HEK293 (cell line): ENCODE data around the gene TCF7.

Source experiments
- CTCF ChIA-PET: fragments of 350-600 bp; formaldehyde crosslinking; extraction: SDS; loops from one replicate; lab custom pipeline; 2021; ENCODE audit warnings: antibody characterized with exemption; lab: Yijun Ruan, JAX
- POLR2A ChIA-PET: fragments of 300-600 bp; formaldehyde crosslinking; extraction: SDS; loops from one replicate; lab custom pipeline; 2020; ENCODE audit warnings: antibody characterized with exemption, inconsistent platforms; lab: Yijun Ruan, JAX
- H3K27ac ChIP-seq: fragments of 200-500 bp; sonication (Bioruptor generic); 2 replicates; pipeline ENCODE4 v1.5.1; 2014; ENCODE audit warnings: low read depth, low read length, control low read depth, inconsistent platforms; ENCODE audit errors: extremely low read depth
- H3K36me3 ChIP-seq, 2 experiments: fragments of 200-500 bp in 1 of 2; sonication (Bioruptor generic) in 1 of 2; 1 replicate in 1 of 2; 2 replicates in 1 of 2; pipeline ENCODE4 v1.5.1; 2014 to 2017; ENCODE audit warnings: inconsistent platforms in 2 of 2, low read length in 2 of 2; ENCODE audit not compliant: control insufficient read depth in 2 of 2, insufficient read depth in 1 of 2
- H3K4me1 ChIP-seq: fragments of 200-500 bp; sonication (Bioruptor generic); 2 replicates; pipeline ENCODE4 v1.5.1; 2014; ENCODE audit warnings: mild to moderate bottlenecking, low read length, inconsistent platforms; ENCODE audit not compliant: control insufficient read depth, insufficient read depth
- H3K4me3 ChIP-seq: 2 replicates; pipeline ENCODE4 v1.5.1; 2011; ENCODE audit warnings: low read depth, mild to moderate bottlenecking, control low read depth, low read length, moderate library complexity
- H3K9me3 ChIP-seq: fragments of 200-500 bp; sonication (Bioruptor generic); 2 replicates; pipeline ENCODE4 v1.5.1; 2014; ENCODE audit warnings: low read depth, low read length, inconsistent platforms; ENCODE audit not compliant: control insufficient read depth, insufficient read depth
- ATF2 ChIP-seq: fragments of 450-650 bp; formaldehyde crosslinking; IDR thresholded peaks from 2 replicates; pipeline ENCODE4 v1.5.1; 2016; ENCODE audit warnings: missing biosample characterization, missing genetic modification characterization, low read depth
- GLI2 ChIP-seq: fragments of 450-650 bp; formaldehyde crosslinking; IDR thresholded peaks from 2 replicates; pipeline ENCODE4; 2017; ENCODE audit warnings: missing biosample characterization, missing genetic modification characterization, low read depth, borderline replicate concordance
- HOXD13 ChIP-seq: sonication (generic); formaldehyde crosslinking; IDR thresholded peaks from 2 replicates; pipeline ENCODE4 v1.8.0; 2022; ENCODE audit warnings: missing genetic modification reagents, borderline replicate concordance
- IKZF3 ChIP-seq: fragments of 450-650 bp; IDR thresholded peaks from 2 replicates; pipeline ENCODE4 v1.5.0; 2018; ENCODE audit warnings: missing biosample characterization, mild to moderate bottlenecking, missing genetic modification characterization, moderate library complexity
- ZNF280C ChIP-seq: fragments of 450-650 bp; formaldehyde crosslinking; IDR thresholded peaks from 2 replicates; pipeline ENCODE4 v1.5.1; 2016; ENCODE audit warnings: missing biosample characterization, missing genetic modification characterization
- ZNF449 ChIP-seq: fragments of 450-650 bp; formaldehyde crosslinking; IDR thresholded peaks from 2 replicates; pipeline ENCODE4 v1.5.1; 2017; ENCODE audit warnings: missing biosample characterization, mild to moderate bottlenecking, missing genetic modification characterization, moderate library complexity
- ZNF529 ChIP-seq: fragments of 450-650 bp; formaldehyde crosslinking; IDR thresholded peaks from 2 replicates; pipeline ENCODE4 v1.5.1; 2017; ENCODE audit warnings: missing genetic modification characterization, missing biosample characterization; ENCODE audit not compliant: insufficient replicate concordance
- ZNF654 ChIP-seq: fragments of 450-650 bp; formaldehyde crosslinking; IDR thresholded peaks from 2 replicates; pipeline ENCODE4 v1.5.1; 2016; ENCODE audit warnings: low read depth, missing biosample characterization, missing genetic modification characterization
- ZNF658 ChIP-seq: fragments of 450-650 bp; formaldehyde crosslinking; IDR thresholded peaks from 2 replicates; pipeline ENCODE4; 2016; ENCODE audit warnings: missing biosample characterization, missing genetic modification characterization
- ZNF776 ChIP-seq: fragments of 450-650 bp; formaldehyde crosslinking; IDR thresholded peaks from 2 replicates; pipeline ENCODE4 v1.5.0; 2017; ENCODE audit warnings: missing biosample characterization, missing genetic modification characterization, borderline replicate concordance
- ZNF792 ChIP-seq: fragments of 450-650 bp; formaldehyde crosslinking; IDR thresholded peaks from 2 replicates; pipeline ENCODE4 v1.5.1; 2016; ENCODE audit warnings: missing biosample characterization, missing genetic modification characterization
- ZNF830 ChIP-seq: fragments of 450-650 bp; IDR thresholded peaks from 2 replicates; pipeline ENCODE4 v1.5.0; 2018; ENCODE audit warnings: missing biosample characterization, missing genetic modification characterization, low read depth, mild to moderate bottlenecking, moderate library complexity
- TF ChIP-seq, protein P1 (sequence below): fragments of 450-650 bp; formaldehyde crosslinking; IDR thresholded peaks from 2 replicates; pipeline ENCODE4 v1.5.1; 2016; ENCODE audit warnings: missing biosample characterization, missing genetic modification characterization
- TF ChIP-seq, protein P2 (sequence below): fragments of 450-650 bp; formaldehyde crosslinking; IDR thresholded peaks from 2 replicates; pipeline ENCODE4 v1.5.1; 2016; ENCODE audit warnings: missing biosample characterization, missing genetic modification characterization

Gene TCF7

GRCh38 chr5:134184155-134185135, 70.0 kb downstream of the TCF7 start (continued):
- TF ChIP-seq, protein P1, sequence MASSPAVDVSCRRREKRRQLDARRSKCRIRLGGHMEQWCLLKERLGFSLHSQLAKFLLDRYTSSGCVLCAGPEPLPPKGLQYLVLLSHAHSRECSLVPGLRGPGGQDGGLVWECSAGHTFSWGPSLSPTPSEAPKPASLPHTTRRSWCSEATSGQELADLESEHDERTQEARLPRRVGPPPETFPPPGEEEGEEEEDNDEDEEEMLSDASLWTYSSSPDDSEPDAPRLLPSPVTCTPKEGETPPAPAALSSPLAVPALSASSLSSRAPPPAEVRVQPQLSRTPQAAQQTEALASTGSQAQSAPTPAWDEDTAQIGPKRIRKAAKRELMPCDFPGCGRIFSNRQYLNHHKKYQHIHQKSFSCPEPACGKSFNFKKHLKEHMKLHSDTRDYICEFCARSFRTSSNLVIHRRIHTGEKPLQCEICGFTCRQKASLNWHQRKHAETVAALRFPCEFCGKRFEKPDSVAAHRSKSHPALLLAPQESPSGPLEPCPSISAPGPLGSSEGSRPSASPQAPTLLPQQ (tag by site-specific recombination), result 0 out of 2 replicates have a peak, but pooled peaks have one; percentile 13
- no peak for TF ChIP-seq ZNF792 (tag by site-specific recombination)
- no peak for TF ChIP-seq ZNF529 (tag by site-specific recombination)
- TF ChIP-seq ZNF654 (tag by site-specific recombination), result peak; percentile 85
- no peak for TF ChIP-seq GLI2 (tag by site-specific recombination)
- no peak for TF ChIP-seq ZNF280C
- TF ChIP-seq ZNF830, result no peak
- TF ChIP-seq, protein P2, sequence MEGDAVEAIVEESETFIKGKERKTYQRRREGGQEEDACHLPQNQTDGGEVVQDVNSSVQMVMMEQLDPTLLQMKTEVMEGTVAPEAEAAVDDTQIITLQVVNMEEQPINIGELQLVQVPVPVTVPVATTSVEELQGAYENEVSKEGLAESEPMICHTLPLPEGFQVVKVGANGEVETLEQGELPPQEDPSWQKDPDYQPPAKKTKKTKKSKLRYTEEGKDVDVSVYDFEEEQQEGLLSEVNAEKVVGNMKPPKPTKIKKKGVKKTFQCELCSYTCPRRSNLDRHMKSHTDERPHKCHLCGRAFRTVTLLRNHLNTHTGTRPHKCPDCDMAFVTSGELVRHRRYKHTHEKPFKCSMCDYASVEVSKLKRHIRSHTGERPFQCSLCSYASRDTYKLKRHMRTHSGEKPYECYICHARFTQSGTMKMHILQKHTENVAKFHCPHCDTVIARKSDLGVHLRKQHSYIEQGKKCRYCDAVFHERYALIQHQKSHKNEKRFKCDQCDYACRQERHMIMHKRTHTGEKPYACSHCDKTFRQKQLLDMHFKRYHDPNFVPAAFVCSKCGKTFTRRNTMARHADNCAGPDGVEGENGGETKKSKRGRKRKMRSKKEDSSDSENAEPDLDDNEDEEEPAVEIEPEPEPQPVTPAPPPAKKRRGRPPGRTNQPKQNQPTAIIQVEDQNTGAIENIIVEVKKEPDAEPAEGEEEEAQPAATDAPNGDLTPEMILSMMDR (tag by site-specific recombination), result peak; percentile 90
- TF ChIP-seq, all 188 proteins: peak for 5

DNA sequence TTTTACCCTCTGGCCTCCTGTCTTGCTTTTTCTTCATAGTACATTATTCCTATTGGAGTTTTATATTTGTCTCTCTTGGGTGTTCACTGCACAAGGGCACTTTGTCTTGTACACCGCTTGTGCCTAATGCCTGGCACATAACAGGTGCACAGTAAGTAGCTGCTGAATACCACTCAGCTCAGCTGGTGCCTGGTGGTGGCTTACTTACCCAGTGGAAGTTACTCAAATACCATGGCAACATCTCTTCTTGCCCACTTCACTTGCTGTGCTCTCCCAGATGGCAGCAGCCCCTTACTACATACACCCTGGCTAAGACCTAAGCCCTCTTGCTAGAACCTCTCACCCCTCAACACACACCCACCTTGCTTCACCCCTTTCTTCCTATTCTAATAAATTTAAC, 73.6 kb downstream of the TCF7 start:
- CTCF ChIA-PET, result interaction anchor here (0.6 to 9.1 kb wide), 5 partner anchors 30 to 399 kb away, joined by 3 to 92 read pairs (median 4); no protein-coding TSS in a partner anchor
- Histone ChIP-seq H3K4me3 (no peak overlapping the region), H3K27ac (no peak overlapping the region), H3K4me1 (no peaks in the 10 kb centered on the region), H3K9me3 (no peaks in the 10 kb centered on the region), H3K36me3 (no peaks in the 10 kb centered on the region)
- no peak for TF ChIP-seq ZNF776 (tag by site-specific recombination)
- no peak for TF ChIP-seq HOXD13 (CRISPR knock-in tag)
- no peak for TF ChIP-seq IKZF3 (tag by site-specific recombination)
- no peak for TF ChIP-seq ZNF658
- POLR2A ChIA-PET, result no interaction called here

DNA sequence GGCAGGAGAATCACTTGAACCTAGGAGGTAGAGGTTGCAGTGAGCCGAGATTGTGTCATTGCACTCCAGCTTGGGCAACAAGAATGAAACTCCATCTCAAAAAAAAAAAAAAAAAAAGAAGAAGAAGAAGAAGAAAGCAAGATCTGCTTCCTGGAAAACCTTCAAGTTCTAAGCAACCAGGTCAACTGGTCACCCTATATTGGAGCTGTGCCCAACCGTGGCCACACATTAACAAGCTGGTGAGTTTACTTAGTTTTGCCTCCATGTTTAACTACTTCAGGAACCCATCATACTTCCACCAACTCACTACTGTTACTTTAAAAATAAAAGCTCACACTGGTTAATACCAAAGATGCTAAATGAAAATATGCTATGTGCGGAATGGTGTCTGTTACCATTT, 74.5 kb downstream of the TCF7 start:
- Histone ChIP-seq H3K27ac (no peak overlapping the region), H3K4me1 (no peaks in the 10 kb centered on the region), H3K36me3 (no peaks in the 10 kb centered on the region), H3K9me3 (no peaks in the 10 kb centered on the region), H3K4me3 (no peak overlapping the region)
- CTCF ChIA-PET, result interaction anchor here (0.6 to 9.1 kb wide), 4 partner anchors 29 to 149 kb away, joined by 3 to 92 read pairs (median 4); no protein-coding TSS in a partner anchor
- POLR2A ChIA-PET, result no interaction called here
- TF ChIP-seq ZNF449 (tag by site-specific recombination), result 0 out of 2 replicates have a peak, but pooled peaks have one; percentile 14
- no peak for TF ChIP-seq ATF2
